NCI-H1092 (cell line): ENCODE measurements around the gene SOCS3.
"Not testable (repeated sequence)": the region's sequence is repeated elsewhere in the genome, so short reads cannot be mapped to it uniquely, and the experiment has no call there.

Experiments used
- DNase-seq: peaks from one replicate; lab custom pipeline; 2025; lab: John Stamatoyannopoulos, UW

The SOCS3 gene

GRCh38 chr17:78348055-78348770 is 11.7 kb downstream of the SOCS3 start:
- DNase-seq, result no peak

- DNase-seq, result no peak
Observed at GRCh38 chr17:78347453-78347852, 12.4 kb downstream of the SOCS3 start.

- no peak for DNase-seq
Observed at GRCh38 chr17:78346605-78347250, 13.1 kb downstream of the SOCS3 start.

GRCh38 chr17:78345791-78346494 is 13.9 kb downstream of the SOCS3 start:
- DNase-seq, result no peak

- DNase-seq, result no peak
Observed at GRCh38 chr17:78345172-78345571, 14.7 kb downstream of the SOCS3 start.

GRCh38 chr17:78344666-78345065 is 15.2 kb downstream of the SOCS3 start:
- no peak for DNase-seq

GRCh38 chr17:78343543-78344201 is 16.2 kb downstream of the SOCS3 start:
- no peak for DNase-seq

- no peak for DNase-seq
Observed at GRCh38 chr17:78343187-78343542, 16.7 kb downstream of the SOCS3 start.

GRCh38 chr17:78342449-78343186 is 17.3 kb downstream of the SOCS3 start:
- no peak for DNase-seq

GRCh38 chr17:78341559-78342448 is 18.1 kb downstream of the SOCS3 start:
- no peak for DNase-seq

- no peak for DNase-seq
Observed at GRCh38 chr17:78340183-78340955, 19.5 kb downstream of the SOCS3 start.

GRCh38 chr17:78338486-78339259 is 21.2 kb downstream of the SOCS3 start:
- no peak for DNase-seq

GRCh38 chr17:78337244-78338109 is 22.4 kb downstream of the SOCS3 start:
- DNase-seq, result no peak

- no peak for DNase-seq
Observed at GRCh38 chr17:78335209-78335608, 24.7 kb downstream of the SOCS3 start.

GRCh38 chr17:78332991-78333390 is 26.9 kb downstream of the SOCS3 start:
- no peak for DNase-seq

GRCh38 chr17:78331355-78331754 is 28.5 kb downstream of the SOCS3 start:
- not testable (repeated sequence) for DNase-seq

GRCh38 chr17:78330570-78331224 is 29.2 kb downstream of the SOCS3 start:
- DNase-seq, result no peak
